Head of caudate nucleus (tissue), 42 donors: Measurements from ENCODE around the gene ANKRD27.

Source experiments
- DNase-seq, 42 donors: peaks; one replicate each; pipeline versions ENCODE4 v3.0.0 to v3.0.0-alpha.2; 2020 to 2021; ENCODE audit warnings: mixed read lengths in 7 of 42
- intact Hi-C: fragments of 100-400 bp; cut with DNase I; formaldehyde crosslinking; loops from one replicate; pipeline ENCODE4 v1.15.0; 2022

ANKRD27 gene

DNA sequence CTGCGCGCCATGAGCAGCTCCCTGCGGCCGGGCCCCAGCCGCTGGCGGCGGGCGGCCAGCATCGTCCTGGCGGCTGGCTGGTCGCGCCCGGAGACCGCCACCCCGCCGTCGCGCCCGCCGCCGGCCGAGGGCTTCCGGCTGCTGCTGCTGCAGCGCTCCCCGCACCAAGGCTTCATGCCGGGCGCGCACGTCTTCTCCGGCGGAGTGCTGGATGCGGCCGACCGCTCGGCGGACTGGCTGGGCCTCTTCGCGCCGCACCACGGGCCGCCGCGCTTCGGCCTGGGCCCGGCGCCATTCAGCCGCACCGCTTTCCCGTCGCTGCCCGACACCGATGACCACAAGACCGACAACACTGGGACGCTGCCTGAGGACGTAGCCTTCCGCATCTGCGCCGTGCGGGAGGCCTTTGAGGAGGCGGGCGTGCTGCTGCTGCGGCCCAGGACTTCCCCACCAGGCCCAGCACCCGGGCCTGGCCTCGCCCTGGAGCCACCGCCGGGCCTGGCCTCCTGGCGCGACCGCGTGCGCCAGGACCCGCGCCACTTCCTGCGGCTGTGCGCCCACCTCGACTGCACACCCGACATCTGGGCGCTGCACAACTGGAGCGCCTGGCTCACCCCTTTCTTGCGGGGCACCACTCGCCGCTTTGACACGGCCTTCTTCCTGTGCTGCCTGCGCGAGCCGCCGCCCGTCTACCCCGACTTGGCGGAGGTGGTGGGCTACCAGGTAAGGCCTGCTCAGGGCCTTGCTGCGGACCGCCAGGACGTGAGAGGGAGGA lies 17.2 kb upstream of the ANKRD27 start:
- intact Hi-C loops = no loop called here

DNA sequence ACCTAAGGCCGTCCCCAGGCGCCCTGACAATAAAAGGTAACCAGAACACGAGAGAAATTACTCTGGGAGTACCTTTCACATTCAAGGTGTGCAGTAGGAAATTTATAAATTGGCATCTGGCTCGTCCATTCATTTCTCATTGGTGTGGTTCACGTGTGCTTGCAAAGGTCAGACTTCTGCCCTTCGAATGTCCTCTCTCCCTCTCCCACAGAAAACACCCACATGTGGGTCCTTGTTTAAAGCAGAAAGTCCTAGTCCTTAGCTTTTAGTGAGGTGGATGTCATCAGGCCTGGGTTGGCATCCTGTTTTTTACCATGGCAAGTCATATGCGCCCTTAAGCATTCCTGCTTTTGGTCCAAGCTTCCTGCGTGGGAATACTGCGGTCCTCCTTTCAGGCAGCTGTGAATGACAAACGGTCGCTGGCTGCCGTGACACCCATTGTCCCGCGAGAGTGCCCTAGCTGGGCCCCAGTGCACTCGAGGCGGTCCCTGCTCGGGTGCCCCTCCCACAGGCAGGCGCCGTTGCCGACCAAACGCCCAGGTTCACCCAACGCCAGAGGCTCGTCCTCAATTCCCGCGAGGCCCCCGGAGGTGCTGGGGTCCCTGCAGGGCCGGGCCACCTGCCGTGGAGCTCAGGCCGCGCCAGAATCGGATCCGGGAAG lies 16.4 kb upstream of the ANKRD27 start, which contains the start of gene NUDT19:
Gene NUDT19 (plus strand): TSS at position 531 of the 661 bp plus-strand sequence. CDS start 140 bp downstream, outside the sequence.
- peak; percentile 72 to 94 (median 86) for DNase-seq
- intact Hi-C loops = no loop called here

More for the DNA sequence above, 17.2 kb upstream of the ANKRD27 start:
- peak in 41 of 42 donors; percentile 21 to 80 (median 65) for DNase-seq

DNA sequence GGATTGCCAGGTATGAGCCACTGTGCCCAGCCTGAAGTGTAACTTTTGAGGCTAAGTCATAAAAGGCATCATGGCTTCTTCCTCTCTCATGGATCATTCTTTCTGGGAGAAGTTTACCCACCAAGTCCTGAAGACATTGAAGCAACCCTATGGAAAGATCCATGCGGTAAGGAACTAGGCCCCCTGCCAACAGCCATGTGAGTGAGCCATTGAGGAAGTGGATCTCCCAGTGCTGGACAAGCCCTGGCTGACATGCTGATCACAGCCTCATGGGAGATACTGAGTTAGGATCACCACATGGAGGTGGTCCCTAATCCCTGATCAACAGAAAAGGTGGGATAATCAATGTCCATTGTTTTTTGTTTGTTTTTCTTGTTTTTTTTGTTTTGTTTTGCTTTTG lies 13.3 kb upstream of the ANKRD27 start:
- intact Hi-C loops = no loop called here
- DNase-seq = peak in 1 of 42 donors; percentile 13

DNA sequence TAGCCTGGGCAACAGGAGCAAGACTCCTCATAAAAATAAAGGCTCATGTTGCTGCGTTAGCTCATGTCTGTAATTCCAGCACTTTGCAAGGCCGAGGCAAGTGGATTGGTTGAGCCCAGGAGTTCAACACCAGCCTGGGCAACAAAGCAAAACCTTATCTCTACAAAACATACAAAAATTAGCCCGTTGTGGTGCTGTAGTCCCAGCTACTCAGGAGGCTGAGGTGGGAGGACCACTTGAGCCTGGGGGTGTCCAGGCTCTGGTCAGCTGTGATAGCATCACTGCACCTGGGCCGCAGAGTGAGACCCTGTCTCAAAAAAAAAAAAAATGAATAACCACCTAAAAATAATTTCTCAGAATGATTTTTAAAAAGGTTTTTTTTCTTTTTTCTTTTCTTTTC lies 12.7 kb upstream of the ANKRD27 start:
- no peak for DNase-seq
- intact Hi-C loops = no loop called here

DNA sequence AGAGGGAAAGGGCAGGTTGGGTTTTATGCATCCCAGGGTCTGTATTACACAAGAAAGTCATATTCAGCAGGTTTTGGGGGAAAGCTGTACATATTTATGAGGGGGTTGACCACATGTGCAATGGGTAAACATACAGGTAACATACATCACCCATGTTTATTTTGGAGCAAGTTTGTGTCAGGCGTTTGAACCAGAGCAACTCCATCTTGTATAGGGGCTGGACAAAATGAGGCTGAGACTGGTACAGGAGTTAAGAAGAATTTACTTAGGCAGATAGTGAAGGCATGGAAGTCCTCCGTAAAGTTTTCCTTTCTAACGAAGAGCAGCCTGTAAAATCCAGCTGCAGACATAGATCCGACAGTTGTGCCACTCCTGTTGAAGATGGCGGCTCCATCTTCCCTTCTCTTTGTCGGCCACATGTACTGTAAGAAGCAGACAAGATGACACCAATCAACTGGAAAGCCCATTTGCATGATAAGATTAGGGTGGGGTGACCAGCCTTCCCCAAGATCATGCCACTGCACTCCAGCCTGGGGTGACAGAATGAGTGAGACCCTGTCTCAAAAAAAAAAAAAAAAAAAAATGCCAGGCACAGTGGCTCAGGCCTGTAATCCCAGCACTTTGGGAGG lies 12.0 kb upstream of the ANKRD27 start:
- intact Hi-C loops = no loop called here
- DNase-seq = no peak

DNA sequence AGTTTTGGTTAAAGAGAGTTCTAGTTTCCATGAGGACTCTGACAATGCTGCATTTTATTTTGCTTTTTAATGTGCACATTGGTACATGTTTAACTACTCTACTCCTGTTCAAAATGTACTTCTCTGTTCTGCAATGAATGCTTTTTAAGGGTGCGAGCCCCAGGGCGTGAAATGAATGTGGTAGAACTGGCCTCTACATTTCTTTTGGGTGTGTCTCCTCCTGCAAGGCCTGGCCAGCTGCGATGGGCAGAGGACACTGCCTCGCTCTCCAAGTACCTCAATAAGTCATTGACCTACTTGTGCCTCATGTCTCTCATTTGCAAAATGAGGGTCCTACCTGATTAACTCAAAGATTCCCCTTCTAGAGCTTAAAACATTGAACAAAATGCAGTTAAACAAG lies 7.3 kb upstream of the ANKRD27 start:
- no peak for DNase-seq
- intact Hi-C loops = no loop called here

DNA sequence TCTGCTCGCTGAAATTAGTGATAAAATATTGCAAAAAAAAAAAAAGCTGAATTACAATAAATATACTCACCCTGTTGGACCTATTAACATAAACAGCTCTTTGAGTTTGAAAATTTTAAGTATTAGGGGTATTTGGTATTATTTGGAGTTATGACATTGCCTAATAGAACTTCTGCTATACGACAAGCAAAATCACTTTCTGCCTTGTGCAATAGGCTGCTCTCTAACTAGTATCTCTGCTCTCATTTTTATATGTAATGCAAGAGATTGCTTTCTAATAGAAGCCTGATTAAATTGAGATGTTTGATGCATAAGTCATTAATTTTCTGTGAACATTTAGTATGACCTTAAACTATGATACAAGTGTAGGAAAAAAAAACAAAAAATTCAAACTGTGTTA lies 6.0 kb upstream of the ANKRD27 start:
- no peak for DNase-seq
- intact Hi-C loops = no loop called here

DNA sequence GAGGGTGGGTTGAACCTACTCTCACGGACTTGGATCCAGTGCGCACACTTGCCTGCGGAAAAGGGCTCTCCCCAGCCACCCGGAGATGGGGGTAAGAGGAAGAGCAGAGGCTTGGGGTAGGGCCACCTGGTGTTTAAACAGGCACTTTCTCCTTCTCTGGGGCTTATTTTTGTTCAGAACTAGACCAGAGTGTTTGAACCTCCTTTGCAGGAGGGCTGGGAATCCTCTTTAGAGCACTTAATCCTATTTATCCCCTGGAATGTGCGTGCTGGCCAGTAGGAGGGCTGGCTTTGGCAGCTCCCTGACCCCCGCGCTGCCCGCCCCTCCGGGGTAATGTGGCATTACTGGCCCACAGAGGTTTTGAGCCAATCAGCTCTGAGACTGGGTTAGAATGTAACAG lies 2.7 kb upstream of the ANKRD27 start:
- intact Hi-C loops = no loop called here
- DNase-seq = no peak

DNA sequence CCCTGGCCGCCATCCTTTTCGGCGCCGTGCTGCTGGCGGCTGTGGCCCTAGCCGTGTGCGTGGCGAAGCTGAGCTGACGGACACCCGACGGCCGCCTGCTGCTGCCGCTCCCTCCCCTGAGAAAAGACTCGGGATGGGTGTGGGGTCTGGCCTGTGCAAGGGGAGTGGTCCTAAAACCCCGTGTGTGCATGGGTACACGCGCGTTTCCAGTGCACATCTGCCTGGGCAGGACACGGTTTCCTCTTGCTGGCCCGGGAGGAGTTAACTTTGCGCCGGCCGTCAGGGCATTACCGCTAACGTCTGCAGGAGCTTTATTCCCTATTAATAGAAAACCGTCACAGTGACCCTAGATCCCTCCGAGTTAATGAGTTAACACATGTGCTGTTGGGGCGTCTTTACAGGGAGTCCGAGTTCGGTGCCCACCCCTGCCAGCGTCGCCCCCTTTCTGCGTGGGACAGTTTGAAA lies 1.9 kb upstream of the ANKRD27 start:
- intact Hi-C loops = no loop called here
- no peak for DNase-seq

DNA sequence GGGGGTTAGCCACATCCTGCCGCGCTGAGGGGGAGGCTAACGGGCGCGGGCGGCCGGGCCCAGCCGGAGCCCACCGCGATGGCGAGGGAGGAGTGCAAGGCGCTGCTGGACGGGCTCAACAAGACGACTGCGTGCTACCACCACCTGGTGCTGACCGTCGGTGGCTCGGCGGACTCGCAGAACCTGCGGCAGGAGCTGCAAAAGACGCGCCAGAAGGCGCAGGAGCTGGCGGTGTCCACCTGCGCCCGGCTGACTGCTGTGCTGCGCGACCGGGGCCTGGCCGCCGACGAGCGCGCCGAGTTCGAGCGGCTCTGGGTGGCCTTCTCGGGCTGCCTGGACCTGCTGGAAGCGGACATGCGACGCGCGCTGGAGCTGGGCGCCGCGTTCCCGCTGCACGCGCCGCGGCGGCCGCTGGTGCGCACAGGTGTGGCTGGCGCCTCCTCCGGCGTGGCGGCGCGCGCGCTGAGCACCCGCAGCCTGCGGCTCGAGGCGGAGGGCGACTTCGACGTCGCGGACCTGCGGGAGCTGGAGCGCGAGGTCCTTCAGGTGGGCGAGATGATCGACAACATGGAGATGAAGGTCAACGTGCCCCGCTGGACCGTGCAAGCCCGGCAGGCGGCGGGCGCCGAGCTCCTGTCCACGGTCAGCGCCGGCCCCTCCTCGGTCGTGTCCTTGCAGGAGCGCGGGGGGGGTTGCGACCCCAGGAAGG lies 1.4 kb upstream of the ANKRD27 start:
- intact Hi-C loops = no loop called here

DNA sequence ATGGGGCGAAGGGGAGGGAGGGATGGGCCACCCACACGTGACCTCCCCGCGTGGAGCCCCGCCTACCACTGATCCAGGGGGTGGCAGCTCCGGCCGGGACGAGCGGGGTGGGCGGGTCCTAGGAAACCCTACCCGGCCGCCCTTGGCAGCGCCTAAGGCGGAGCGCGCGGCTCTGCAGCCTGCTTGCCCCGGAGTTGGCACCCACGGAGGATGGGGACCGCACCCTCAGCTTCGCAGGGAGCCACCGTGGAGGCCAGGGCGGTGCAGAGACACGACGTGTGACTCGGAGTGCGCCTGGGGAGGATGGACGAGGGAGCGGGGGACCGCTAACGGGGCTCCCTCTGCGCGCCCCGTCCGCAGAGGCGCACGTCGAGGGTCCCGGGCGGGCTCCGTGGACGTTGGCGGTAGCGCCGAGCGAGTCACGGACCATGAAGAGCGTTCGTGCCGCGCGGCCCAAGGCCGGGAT lies 773 bp upstream of the ANKRD27 start, which contains the start of gene RGS9BP:
Gene RGS9BP (plus strand): TSS at position 129 of the 466 bp plus-strand sequence. CDS start 416 bp downstream, outside the sequence.
- intact Hi-C loops = no loop called here

More for the DNA sequence above, 1.4 kb upstream of the ANKRD27 start:
- DNase-seq = peak in 3 of 42 donors; percentile 9 to 45 (median 34)

DNA sequence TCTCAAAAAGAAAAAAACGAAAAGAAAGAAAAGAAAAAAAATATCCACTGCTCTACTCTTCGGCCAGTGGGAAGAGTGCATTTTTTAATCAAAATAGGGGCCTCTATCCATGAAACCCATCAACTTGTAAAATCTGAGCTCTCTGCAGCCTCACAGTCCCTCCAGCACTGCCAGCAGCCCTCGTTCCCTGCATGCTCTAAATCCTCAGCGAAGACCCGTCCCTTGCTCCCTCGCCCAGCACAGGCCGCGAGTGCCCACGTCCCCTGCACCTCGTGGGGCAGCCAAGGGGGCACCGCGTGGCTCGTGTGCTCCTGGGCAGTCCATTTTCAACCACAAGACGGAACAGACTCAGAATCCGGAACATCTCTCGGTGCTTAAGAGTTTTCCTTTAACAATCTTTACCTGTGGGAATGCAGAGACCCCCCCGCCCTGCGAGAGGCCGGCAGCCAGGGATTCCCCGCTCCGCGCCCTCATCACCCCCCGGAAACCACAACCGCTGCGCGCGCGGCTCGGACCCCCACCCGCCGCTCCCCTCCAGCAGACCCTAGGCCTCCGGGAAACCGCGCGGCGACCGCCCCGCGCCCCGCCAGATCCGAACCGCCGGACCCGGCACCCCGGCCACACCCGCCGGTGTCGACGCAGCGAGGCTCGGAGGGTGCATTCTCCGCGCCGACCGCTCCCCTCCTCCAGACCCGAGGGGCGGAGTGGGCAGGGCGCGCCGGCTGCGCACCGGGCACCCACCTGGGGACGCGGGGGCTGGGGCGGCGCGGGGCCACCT lies 638 bp downstream of the ANKRD27 start:
- DNase-seq = peak in 1 of 42 donors; percentile 18
- intact Hi-C loops = no loop called here

More for the DNA sequence above, 773 bp upstream of the ANKRD27 start, which contains the start of gene RGS9BP:
- peak; percentile 57 to 91 (median 79) for DNase-seq

DNA sequence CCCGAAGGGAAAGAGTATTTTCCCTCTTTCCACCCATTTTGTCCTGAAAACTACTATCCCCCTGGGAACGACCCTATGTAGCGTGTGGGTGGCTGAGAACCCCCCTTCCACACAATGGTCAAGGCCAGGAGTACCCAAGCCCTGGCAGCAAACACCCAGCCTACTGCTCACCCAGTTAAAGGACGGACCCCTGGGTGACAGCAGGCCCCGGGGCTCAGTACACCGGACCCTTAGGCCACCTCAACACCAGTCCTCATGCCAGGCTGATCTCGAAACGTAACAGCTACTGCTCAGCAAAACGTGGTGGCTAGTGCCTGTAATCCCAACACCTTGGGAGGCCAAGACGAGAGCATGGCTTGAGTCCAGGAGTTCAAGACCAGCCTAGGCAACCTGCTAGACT lies 1.4 kb downstream of the ANKRD27 start:
- intact Hi-C loops = no loop called here
- DNase-seq = no peak

DNA sequence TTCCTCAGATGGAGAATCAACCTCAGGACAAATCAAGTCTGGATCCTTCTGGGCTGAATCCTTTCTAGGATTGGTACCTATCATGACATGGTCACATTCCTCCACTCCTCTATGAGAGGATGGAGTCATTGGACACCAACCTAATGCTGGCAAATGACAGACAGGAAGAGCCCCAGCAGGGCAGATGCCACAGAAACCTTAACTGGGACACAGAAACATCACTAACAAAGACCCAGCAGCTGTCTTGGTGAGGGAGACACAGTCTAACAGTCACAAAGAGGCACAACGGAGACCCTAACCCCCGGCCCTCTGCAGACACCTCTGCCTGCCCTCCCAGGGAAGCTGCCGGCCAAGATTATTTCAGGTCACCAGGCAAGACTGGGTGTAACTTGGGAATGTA lies 2.1 kb downstream of the ANKRD27 start:
- no peak for DNase-seq
- intact Hi-C loops = no loop called here

DNA sequence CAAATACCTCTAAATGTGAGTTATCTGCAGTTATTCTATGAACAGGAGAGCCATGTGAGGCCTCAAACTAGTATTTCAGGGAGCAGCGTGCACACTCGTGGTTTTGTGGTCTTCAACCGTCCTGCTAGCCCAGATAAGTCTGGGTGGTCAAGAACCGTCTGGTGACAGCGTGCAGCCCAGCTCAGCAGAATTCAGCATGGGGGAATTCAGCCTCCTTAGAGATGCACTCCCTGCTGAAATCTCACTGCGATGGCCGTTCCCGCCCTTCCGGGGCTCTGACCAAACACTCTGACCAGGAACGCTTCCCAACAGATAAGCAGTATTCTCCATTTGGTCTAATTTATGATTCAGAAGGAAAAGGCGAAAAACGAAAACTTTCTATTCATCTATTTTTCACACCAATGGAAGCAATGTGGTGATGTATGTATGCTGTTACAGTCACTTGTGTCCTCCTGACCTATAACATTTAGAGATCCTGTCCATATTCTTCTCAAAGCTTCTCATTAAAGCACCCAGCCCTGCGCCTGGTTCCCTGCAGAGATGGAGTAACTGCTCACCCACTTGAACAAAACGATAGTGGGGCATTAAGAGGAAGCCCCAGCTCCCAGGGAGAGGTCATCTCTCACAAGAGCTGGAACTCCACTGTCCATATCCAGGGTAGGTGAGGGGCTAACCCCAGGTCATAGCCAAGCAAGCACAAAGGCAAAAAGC lies 2.9 kb downstream of the ANKRD27 start:
- no peak for DNase-seq
- intact Hi-C loops = no loop called here

DNA sequence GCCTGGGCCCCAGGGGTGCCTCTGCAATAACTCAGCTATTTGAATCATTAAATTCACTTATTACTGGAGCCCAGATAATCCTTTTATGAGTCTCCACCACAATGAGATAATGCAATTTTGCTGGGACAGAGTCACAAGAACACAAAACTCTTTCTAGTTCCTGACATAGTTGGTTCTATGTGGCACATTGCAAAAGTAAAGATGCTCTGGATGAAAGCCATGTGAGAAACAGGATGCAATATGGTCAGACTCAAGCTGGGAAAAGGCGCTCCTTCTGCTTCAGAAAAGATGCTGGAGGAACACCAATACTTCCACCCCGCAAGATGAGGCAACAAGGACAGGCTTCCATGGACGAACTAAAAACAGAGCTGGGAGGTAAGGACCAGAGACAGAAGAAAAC lies 5.7 kb downstream of the ANKRD27 start:
- intact Hi-C loops = no loop called here
- no peak for DNase-seq

DNA sequence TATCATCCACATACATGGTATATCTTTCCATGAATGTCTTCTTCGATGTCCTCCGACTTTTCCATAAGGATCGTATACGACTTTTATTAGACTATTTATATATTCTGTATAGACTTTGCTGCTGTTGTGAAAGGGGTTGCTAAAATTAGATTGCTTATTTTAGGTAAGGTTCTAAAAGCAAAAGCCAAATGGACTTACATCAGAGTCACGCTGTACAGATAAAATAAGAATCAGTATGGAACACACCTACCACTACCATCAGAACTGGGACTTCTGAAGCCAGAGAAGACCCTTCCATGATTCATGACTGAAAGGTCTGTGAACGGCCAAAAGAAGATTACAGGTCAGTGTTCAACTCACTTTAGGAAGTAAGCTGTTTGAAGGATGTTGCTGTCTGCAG lies 8.9 kb downstream of the ANKRD27 start:
- intact Hi-C loops = no loop called here
- DNase-seq = no peak

DNA sequence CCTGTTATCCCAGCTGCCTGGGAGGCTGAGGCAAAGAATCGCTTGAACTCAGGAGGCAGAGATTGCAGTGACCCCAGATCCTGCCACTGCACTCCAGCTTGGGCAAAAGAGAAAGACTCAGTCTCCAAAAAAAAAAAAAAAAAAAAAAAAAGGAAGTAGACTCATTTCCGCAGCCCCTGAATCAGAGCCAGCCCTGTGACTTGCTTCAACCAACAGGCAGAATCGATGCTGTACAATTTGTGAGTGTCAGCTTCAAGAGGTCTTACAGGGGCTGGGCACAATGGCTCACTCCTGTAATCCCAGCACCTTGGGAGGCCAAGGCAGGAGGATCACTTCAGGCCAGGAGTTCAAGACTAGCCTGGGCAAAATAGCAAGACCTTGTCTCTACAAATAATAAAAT lies 12.8 kb downstream of the ANKRD27 start:
- intact Hi-C loops = no loop called here
- peak in 1 of 42 donors; percentile 49 for DNase-seq
